Measurements from ENCODE around the gene PTBP3.

GRCh38 chr9:112273876-112274275, 59.5 kb downstream of the PTBP3 start:
- TF ChIP-seq CTCF (IDR thresholded peaks at IDR 0.05; ENCODE audit: poor library complexity, severe bottlenecking) (no peak), REST (IDR thresholded peaks at IDR 0.05; ENCODE audit: borderline replicate concordance) (no peak), EZH2 (IDR thresholded peaks at IDR 0.05; ENCODE audit: borderline replicate concordance, insufficient read depth, low read length, poor library complexity, severe bottlenecking) (no peak), POLR2AphosphoS5 (IDR thresholded peaks at IDR 0.05) (no peak), SMC3 (conservative IDR thresholded peaks at IDR 0.05; ENCODE audit: poor library complexity) (no peak), RAD21 (conservative IDR thresholded peaks at IDR 0.05) (no peak)

All from neural cell (in vitro differentiated cells).